ENCODE measurements around the gene PTAFR.

GRCh38 chr1:28141685-28142084, 34.8 kb downstream of the PTAFR start:
- TF ChIP-seq POLR2A (IDR thresholded peaks at IDR 0.05) (no peak), CTCF (IDR thresholded peaks at IDR 0.05) (no peak)

Measured in uterus (tissue), 2 donors.